Hepatocyte (in vitro differentiated cells): ENCODE measurements around the gene DSPP.

Experiments
- CTCF ChIP-seq: fragments of 200-600 bp; sonication (generic); IDR thresholded peaks from 2 replicates; pipeline ENCODE4 v1.5.1; 2016; ENCODE audit warnings: antibody characterized with exemption, mild to moderate bottlenecking; ENCODE audit not compliant: poor library complexity
- EZH2phosphoT487 ChIP-seq: fragments of 200-600 bp; sonication (generic); IDR thresholded peaks from one replicate; pipeline ENCODE4 v1.6.1; 2018; ENCODE audit warnings: antibody characterized with exemption, mild to moderate bottlenecking, low read depth, moderate library complexity; ENCODE audit not compliant: unreplicated experiment, severe bottlenecking

GRCh38 chr4:87575983-87576382 lies 32.3 kb upstream of the DSPP start:
- TF ChIP-seq CTCF (no peak), EZH2phosphoT487 (no peak)
